Activated T-cell treated with anti-CD3 and anti-CD28 coated beads, Interleukin-2, amount 50 U/mL, for 72 hours (primary cell): ENCODE data around the gene BCL3. TPM values are rescaled to one million over a fixed set of nuclear protein-coding genes. Genes with fewer than 3 reads are reported as not detected.

Experiments
- ATAC-seq, 2 donors: fragments of 150-1000 bp; cut with Tn5 transposase; replicated peaks in 1 of 2; 2 replicates each; pipeline ENCODE4 v1.10.0; 2021; ENCODE audit warnings: moderate library complexity in 2 of 2, mild to moderate bottlenecking in 1 of 2
- DNase-seq, 2 donors: peaks; one replicate each; pipeline ENCODE4 v3.0.0; 2021 to 2022; ENCODE audit warnings: mixed read lengths in 1 of 2
- H3K27ac Mint-ChIP-seq: one replicate; pipeline ENCODE4 v1.8.0; 2022; ENCODE audit warnings: mild to moderate bottlenecking, moderate library complexity, mixed read lengths
- H3K27me3 Mint-ChIP-seq: one replicate; pipeline ENCODE4 v1.8.0; 2022; ENCODE audit warnings: low read depth, mixed read lengths
- H3K36me3 Mint-ChIP-seq, 2 donors: one replicate each; pipeline ENCODE4 v1.8.0; 2022; ENCODE audit warnings: mixed read lengths in 2 of 2, mild to moderate bottlenecking in 1 of 2; ENCODE audit not compliant: insufficient read depth in 2 of 2
- H3K4me1 Mint-ChIP-seq: one replicate; pipeline ENCODE4 v1.8.0; 2022; ENCODE audit warnings: low read depth, mixed read lengths
- H3K4me3 Mint-ChIP-seq, 2 donors: one replicate each; pipeline ENCODE4 v1.8.0; 2022; ENCODE audit warnings: mild to moderate bottlenecking in 2 of 2, mixed read lengths in 2 of 2, moderate library complexity in 2 of 2
- H3K9me3 Mint-ChIP-seq, 2 donors: one replicate each; pipeline ENCODE4 v1.8.0; 2022; ENCODE audit warnings: mixed read lengths in 2 of 2
- total RNA-seq, 2 donors: library from RNA; stranded (reverse); gene quantifications; one replicate each; pipeline ENCODE4 v1.2.3, GENCODE V29; 2022

Gene BCL3
- total RNA-seq, 2 donors from 2014 or later: 192 to 208 TPM

- peaks cover 51% of the 10 kb centered on the region for H3K4me1 Mint-ChIP-seq
- no peaks in the 10 kb centered on the region for H3K27me3 Mint-ChIP-seq
- no peaks in the 10 kb centered on the region for H3K9me3 Mint-ChIP-seq
- ATAC-seq: no peak
- H3K27ac Mint-ChIP-seq: no peak overlapping the region
- no peak for DNase-seq
- no peak overlapping the region for H3K4me3 Mint-ChIP-seq
- H3K36me3 Mint-ChIP-seq: no peaks in the 10 kb centered on the region
Observed at GRCh38 chr19:44725251-44725650, 23.3 kb upstream of the BCL3 start.

GRCh38 chr19:44725684-44726083, 22.8 kb upstream of the BCL3 start:
- no peak for ATAC-seq
- H3K9me3 Mint-ChIP-seq: no peaks in the 10 kb centered on the region
- no peaks in the 10 kb centered on the region for H3K36me3 Mint-ChIP-seq
- no peak overlapping the region for H3K27ac Mint-ChIP-seq
- DNase-seq: no peak
- H3K27me3 Mint-ChIP-seq: no peaks in the 10 kb centered on the region
- peak overlapping the region in 1 of 2 donors; percentile 37 for H3K4me3 Mint-ChIP-seq
- H3K4me1 Mint-ChIP-seq: peaks cover 51% of the 10 kb centered on the region

DNA sequence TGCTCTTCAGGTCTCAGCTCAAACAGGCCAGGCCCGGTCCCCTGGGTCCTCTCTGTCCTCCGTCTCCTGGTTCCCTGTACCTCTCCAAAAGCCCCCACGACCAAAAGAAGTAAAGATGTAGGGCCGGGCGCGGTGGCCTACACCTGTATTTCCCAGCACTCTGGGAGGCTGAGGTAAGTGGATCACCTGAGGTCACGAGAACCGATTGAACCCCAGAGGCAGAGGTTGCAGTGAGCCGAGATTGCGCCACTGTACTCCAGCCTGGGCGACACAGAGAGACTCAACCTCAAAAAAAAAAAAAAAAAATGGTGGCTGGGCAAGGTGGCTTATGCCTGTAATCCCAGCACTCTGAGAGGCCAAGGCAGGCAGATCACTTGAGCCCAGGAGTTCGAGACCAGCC, 22.0 kb upstream of the BCL3 start:
- no peaks in the 10 kb centered on the region for H3K36me3 Mint-ChIP-seq
- H3K27ac Mint-ChIP-seq: no peak overlapping the region
- H3K27me3 Mint-ChIP-seq: no peaks in the 10 kb centered on the region
- ATAC-seq (no peak), DNase-seq (no peak)
- no peak overlapping the region for H3K4me3 Mint-ChIP-seq
- H3K4me1 Mint-ChIP-seq: peaks cover 49% of the 10 kb centered on the region
- H3K9me3 Mint-ChIP-seq: no peaks in the 10 kb centered on the region

GRCh38 chr19:44728178-44728577, 20.3 kb upstream of the BCL3 start:
- ATAC-seq (peak in 1 of 2 donors; percentile 22), DNase-seq (no peak)
- Mint-ChIP-seq H3K27ac (peak overlapping the region; percentile 14), H3K27me3 (no peaks in the 10 kb centered on the region), H3K4me1 (peaks cover 32% of the 10 kb centered on the region), H3K36me3 (no peaks in the 10 kb centered on the region), H3K9me3 (no peaks in the 10 kb centered on the region), H3K4me3 (peak overlapping the region; percentile 12 to 38)

GRCh38 chr19:44729516-44730033, 18.9 kb upstream of the BCL3 start:
- Mint-ChIP-seq H3K36me3 (no peaks in the 10 kb centered on the region), H3K4me3 (no peak overlapping the region), H3K27me3 (no peaks in the 10 kb centered on the region), H3K4me1 (peaks cover 19% of the 10 kb centered on the region), H3K9me3 (no peaks in the 10 kb centered on the region), H3K27ac (no peak overlapping the region)
- DNase-seq (no peak), ATAC-seq (no peak)

DNA sequence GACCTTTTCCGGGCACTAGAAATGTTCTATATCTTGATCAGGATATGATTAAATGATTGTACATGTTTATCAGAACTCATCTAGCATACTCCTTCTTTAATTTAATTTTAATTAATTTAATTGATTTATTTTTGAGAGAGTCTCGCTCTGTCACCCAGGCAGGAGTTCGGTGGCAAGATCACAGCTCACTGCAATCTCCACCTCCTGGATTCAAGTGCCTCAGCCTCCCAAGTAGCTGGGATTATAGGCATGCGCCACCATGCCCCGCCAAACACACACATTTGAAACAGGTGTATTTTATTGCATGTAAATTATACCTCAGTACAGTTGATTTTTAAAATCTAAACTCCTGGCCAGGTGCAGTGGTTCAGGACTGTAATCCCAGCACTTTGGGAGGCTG, 17.4 kb upstream of the BCL3 start:
- no peak overlapping the region for H3K27ac Mint-ChIP-seq
- peaks cover 21% of the 10 kb centered on the region for H3K4me1 Mint-ChIP-seq
- DNase-seq: no peak
- no peaks in the 10 kb centered on the region for H3K36me3 Mint-ChIP-seq
- no peak for ATAC-seq
- no peaks in the 10 kb centered on the region for H3K27me3 Mint-ChIP-seq
- no peaks in the 10 kb centered on the region for H3K9me3 Mint-ChIP-seq
- H3K4me3 Mint-ChIP-seq: no peak overlapping the region

GRCh38 chr19:44731622-44732021, 16.9 kb upstream of the BCL3 start:
- no peak for ATAC-seq
- no peak for DNase-seq
- Mint-ChIP-seq H3K9me3 (no peaks in the 10 kb centered on the region), H3K27ac (no peak overlapping the region), H3K27me3 (no peaks in the 10 kb centered on the region), H3K4me3 (no peak overlapping the region), H3K4me1 (peaks cover 21% of the 10 kb centered on the region), H3K36me3 (no peaks in the 10 kb centered on the region)

DNA sequence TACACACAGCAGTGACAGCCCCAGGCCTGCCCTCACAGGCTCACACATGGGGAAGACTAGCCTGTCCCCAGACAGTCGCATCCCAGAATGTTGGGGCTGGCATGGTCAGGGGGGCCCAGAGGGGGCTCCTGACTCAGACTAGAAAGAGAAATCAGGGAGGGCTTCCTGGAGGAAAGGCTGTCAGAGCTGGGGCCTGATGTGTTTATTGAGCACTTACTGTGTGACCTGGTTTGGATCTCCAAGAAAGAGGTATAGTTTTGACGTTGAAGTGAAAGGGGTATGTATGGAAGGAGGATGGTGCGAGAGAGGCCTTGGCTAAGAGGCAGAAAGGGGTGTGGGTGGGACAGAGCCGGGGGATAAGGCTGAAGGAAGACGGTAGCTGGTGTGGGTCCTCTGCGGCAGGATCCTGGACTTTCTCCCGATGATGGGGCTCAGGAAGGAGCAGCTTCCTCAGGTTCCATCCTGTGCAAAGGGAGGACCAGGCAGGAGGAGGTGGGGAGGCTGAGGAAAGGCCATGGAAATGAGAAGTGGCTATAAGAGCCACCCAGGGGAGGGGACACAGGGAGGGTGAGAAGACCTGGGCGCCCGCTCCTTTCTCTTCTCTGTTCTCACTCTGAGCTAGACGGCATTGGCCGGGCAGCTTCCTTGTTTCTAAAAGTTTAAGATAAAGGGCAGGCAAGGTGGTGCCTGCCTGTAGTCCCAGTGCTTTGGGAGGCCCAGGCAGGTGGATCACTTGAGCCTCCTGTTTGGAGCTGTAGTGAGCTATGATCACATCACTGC, 16.1 kb upstream of the BCL3 start:
- Mint-ChIP-seq H3K4me3 (no peak overlapping the region), H3K27ac (no peak overlapping the region), H3K4me1 (peaks cover 28% of the 10 kb centered on the region), H3K36me3 (no peaks in the 10 kb centered on the region), H3K9me3 (no peaks in the 10 kb centered on the region), H3K27me3 (no peaks in the 10 kb centered on the region)
- DNase-seq: no peak
- ATAC-seq: no peak

- peaks cover 26% of the 10 kb centered on the region for H3K4me1 Mint-ChIP-seq
- no peak overlapping the region for H3K27ac Mint-ChIP-seq
- no peaks in the 10 kb centered on the region for H3K36me3 Mint-ChIP-seq
- H3K9me3 Mint-ChIP-seq: no peaks in the 10 kb centered on the region
- no peak overlapping the region for H3K4me3 Mint-ChIP-seq
- no peaks in the 10 kb centered on the region for H3K27me3 Mint-ChIP-seq
- DNase-seq: no peak
- no peak for ATAC-seq
Observed at GRCh38 chr19:44734357-44734756, 14.2 kb upstream of the BCL3 start.

GRCh38 chr19:44735011-44735410, 13.5 kb upstream of the BCL3 start:
- Mint-ChIP-seq H3K9me3 (no peaks in the 10 kb centered on the region), H3K4me1 (peaks cover 30% of the 10 kb centered on the region), H3K27ac (no peak overlapping the region), H3K27me3 (no peaks in the 10 kb centered on the region), H3K4me3 (no peak overlapping the region), H3K36me3 (no peaks in the 10 kb centered on the region)
- ATAC-seq (no peak), DNase-seq (no peak)

DNA sequence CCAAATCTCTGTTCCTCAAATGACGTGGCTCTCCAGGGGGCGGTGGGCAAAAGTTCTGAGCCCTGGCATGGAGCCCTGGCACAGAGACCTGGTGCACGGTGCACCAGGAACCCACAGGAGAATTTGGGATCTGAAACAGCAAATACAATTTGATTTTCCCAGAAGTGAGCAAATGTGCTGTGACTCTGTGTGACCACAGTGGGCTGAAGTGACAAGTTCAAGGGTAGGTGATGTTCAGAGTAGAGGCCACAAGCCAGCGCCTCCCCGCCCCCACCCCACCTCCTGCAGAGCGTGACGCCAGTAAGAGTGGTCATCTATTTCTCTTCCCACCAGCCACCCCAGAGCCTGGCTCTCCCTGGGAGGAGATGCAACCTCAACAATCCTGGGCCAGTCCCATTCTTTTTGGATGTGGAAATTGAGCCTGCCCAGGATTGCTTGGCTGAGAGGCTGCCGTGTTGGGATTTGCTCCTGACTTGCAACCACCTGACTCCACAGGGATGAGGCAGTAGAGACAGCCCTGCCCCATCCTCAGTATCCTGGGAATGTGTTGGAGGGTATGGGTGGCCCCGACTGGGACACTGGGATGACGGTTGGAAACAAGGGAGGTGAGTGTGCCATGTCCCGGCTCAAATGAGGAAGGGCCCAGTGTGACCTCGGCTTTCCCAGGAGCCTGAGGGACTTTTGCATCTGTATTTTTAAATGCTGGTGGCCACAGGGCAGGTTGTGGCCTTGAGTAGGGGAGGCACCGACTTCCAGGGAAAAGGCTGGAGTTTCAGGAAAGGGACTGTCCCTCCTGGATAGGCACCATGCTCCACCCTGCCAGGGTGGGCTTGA, 11.1 kb upstream of the BCL3 start:
- Mint-ChIP-seq H3K27me3 (no peaks in the 10 kb centered on the region), H3K4me3 (peak overlapping the region in 1 of 2 donors; percentile 50), H3K4me1 (peaks cover 45% of the 10 kb centered on the region), H3K27ac (no peak overlapping the region), H3K9me3 (no peaks in the 10 kb centered on the region), H3K36me3 (no peaks in the 10 kb centered on the region)
- ATAC-seq (peak in 1 of 2 donors; percentile 45), DNase-seq (no peak)

DNA sequence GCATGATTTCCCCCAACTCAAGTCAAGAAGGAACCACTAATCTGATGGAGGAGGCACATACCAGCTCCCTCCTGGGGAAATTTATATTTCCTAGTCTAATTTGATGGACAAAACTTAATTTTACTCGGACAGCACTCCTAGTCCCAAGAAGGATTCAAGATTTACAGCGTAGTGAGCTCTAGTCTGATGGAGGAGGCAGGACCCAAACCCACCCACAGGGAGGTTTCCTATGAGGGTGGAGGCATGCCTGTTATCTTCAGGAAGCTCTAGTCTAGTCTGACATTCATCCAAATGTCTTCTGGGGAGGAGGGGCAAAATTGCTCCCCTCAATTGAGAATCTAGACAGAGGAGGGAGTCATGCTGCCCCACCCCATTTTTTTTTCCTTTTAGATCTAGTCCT, 10.4 kb upstream of the BCL3 start:
- H3K9me3 Mint-ChIP-seq: no peaks in the 10 kb centered on the region
- no peak overlapping the region for H3K4me3 Mint-ChIP-seq
- H3K27me3 Mint-ChIP-seq: no peaks in the 10 kb centered on the region
- H3K27ac Mint-ChIP-seq: no peak overlapping the region
- DNase-seq (no peak), ATAC-seq (no peak)
- no peaks in the 10 kb centered on the region for H3K36me3 Mint-ChIP-seq
- H3K4me1 Mint-ChIP-seq: peaks cover 52% of the 10 kb centered on the region
